Amniotic epithelial cell (primary cell): ENCODE data around the gene HTRA1.

Experiments used
- DNase-seq: peaks from one replicate; pipeline ENCODE4 v3.0.0-alpha.2; 2010; ENCODE audit warnings: low read depth

The HTRA1 gene

DNA sequence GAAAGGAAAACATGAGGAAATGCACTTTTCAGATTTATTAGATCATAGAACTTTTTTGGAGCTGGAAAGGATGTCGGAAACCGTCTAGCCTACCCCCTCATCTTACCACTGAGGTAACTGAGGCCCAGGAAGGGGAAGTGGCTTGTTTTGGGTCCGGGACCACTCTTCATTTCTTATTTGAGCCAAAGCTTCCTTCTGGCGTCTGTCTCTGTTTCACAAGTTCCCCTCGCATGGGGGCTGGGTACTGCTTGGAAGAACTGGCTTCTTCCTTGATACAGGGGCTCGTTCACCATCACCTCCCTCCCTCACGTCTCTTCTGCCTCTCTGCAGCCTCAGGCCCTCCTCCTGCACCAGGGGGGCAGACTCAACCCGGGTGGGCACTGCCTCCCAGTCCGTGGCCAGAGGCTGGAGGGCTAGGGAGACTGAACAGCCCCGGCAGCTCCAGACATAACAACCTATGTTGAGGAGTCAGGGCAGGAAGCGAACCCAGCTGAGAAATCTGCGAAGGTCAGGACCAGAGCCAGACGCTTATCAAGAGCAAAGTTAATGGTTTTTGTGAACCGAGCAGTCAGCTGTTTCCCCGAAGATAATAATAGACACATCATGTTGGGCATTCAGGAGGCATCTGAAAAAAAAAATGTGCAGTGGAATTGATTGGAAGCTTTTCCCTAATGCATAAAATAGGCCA is 12.9 kb downstream of the HTRA1 start:
- DNase-seq: peak; percentile 87

DNA sequence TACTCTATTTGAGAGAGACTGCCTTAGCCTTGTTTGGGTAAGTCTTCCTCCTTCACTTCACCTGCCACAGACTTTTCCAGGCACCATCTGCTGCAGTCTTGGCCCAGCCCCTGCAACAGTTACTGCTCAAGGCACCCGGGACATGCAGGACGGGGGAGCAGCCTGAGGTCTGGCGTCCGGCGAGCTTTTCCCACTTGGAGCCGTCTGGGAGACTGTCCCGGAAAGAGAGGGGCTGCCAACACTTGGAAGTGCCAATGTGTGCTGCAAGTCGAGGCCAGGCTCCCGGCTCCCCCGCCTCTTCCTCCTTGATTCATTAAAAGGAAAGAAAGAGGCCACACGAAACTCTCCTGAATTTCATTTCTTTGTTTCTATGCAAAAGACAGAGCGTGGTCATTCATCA is 13.7 kb downstream of the HTRA1 start:
- DNase-seq: no peak

DNA sequence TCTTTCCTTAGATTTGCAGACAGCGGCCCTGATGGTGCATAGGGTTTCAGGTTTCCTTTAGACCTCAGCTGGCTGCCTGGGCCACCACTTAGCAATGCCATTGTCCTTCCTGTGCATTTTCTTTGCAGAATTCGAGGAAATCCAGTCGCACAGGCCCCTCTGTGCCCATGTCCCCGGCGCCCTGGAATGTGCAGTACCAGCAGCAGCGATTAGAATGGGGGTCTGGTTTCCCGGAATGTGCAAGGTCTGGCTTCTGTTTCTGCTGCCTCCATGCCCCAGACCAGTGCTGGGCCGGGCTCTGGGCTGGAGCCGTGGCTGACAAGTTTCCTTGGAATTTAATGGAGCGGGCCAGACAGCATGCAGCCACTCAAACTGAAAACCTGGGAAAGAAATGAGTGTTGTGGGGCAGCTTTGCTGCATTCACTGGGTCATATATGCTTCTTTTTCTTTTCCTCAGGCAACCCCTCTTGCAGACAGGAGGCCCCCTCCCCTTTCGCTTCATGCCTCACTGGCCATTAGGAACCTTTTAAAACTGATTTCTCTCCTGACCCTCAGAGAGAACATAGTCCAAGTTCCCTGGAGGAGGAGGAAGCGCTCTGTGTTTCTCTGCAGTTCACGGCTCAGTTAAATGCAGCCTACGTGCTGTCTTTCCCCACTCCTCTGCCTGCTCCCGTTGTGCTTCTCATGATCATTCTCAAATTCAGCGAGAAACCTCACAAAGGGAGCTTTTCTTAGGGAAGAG is 14.4 kb downstream of the HTRA1 start:
- DNase-seq: no peak

DNA sequence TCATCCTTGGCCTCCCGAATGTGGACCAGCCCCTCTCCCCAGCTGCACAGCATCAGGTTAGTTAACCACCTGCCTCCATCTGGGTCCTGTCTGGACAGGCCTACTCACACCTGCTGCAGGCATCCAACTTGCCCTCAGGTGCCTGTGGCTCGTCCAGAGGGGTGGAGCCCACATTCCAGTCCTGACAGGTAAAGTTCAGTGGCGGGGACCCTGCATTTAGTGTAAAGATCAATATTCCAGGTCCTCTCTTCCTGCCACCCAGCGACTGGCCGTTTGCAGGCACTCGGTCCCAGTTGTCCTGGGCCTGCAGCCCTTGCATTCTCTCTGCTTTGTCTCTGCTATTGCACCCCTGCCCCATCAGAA is 15.0 kb downstream of the HTRA1 start:
- no peak for DNase-seq

DNA sequence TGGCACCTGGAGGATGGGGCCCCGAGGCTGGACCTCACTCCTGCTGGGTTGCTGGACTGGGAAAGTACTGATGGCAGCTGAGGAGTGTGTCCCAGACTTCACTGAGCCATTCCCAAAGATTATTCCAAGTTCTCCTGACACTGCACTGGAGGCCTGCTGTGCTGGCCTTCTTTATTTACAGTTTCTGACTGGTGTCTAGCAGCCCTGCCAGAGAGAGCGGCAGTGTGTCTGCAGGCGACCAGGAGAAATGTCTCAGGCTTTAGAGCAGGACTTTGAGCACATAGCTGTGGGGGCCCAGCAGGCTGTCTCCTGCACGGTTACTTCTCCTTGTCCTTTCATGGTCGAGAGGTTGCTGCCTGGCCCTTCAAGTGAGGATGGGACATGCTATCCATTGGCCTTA is 16.1 kb downstream of the HTRA1 start:
- no peak for DNase-seq

DNA sequence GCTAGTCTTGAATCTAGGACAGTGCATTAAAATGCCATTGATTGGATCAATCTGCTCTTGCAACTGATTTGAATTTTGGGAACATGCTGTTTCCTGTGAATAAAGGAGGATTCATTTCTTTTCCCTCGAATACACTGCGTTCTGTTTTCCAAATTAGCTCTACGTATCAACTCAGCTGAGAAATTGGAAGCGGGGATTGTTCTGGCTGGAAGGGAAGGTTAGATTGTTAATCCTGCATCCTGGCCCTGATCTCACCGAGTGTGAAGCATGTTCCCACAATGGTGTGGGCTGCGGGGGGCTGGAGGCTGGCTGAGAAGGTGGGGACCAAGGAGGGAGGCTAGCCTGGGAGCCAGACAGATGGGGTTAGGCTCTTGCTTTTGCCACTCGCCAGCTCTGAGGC is 17.6 kb downstream of the HTRA1 start:
- no peak for DNase-seq

DNA sequence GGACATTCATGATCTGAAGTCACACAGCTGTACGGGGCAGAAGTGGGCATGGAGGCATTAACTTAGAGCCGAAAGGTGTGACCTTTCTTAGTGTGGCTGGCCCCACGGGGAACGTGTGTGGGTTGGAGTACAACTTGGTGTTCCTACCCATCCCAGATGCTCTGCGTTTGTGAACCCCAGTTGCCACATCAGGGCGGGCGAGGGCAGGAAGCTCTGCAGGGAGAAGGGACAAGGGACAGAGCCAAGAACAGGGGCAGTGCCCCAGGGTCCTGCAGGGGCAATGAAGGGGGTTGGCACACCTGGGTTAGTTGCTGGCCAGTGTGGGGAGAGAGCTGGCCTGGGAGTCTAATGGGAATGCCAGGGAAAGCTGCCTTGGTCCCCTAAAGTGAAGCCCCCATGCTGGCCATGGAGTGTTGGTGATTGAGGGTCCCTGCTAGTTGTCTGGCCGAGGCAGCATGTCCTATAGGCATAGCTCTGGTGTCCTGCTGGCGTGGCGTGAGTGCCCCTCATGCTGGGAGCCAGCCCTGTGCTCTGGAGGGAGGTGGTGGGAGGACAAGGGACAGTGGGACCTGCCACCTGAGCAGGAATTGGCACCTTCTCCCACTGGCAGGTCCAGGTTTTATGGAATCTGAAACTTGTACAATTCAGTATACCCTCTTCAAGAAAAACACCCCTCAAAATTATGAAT is 18.9 kb downstream of the HTRA1 start:
- no peak for DNase-seq

DNA sequence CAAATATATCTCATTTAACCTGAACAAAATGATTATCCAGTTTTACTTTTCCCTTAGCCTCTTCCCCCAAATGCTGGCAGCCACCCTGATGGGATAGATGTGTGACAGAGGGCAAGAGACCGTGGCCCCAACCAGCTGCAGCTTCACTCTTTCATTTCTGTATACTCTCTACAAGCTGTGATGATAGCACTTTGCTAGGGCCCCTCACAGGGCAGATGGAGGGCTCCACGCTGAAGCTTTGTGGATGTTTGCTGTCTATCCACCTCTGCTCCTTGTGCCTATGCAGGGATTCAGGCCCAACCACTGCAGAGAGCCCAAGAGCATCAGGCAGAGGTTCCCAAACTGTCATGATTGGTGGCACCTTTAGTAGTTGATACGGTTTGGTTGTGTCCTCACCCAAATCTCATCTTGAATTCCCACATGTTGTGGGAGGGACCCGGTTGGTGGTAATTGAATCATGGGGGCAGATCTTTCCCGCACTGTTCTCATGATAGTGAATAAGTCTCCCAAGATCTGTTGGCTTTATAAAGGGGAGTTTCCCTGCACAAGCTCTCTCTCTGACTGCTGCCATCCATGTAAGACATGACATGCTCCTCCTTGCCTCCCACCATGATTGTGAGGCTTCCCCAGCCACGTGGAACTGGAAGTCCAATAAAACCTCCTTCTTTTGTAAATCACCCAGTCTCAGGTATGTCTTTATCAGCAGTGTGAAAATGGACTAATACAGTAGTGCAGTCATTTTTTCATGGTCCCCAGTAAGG is 20.1 kb downstream of the HTRA1 start:
- no peak for DNase-seq

DNA sequence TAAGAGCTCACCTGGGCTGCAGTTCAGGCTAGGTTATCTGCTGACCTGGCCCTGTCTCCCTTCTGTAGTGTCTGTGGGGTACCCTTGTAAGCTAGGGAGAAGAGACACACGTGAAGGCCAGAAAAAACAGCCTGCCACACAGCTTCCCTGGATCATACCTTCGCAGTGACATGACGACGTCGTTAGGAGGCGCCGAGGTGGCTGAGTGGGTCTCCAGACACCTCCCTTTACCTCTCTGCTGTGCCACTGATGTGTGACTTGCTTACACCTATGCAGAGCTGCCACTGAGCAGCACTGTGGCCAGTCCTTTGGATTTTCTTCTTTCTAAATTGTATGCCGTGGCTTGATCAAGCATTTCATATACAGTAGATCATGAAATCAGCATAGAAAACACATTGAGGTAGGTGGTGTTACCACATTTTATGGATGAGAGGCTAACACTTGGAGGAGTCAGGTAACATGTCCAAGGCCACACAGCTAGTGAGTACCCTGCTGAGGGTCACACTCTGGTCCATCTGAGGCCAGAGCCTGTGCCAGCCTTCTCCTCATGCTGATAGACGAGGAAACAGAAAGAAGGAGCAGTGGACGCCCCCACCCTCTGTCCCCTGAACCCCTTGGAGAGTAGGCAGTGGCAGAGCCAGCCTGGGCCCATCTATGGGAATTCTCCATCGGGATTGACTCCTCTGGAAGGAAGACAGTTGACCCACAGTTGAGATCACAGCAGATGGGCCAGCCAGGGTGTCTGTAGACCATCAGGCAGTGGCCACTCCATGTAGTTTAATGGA is 23.1 kb downstream of the HTRA1 start:
- no peak for DNase-seq

DNA sequence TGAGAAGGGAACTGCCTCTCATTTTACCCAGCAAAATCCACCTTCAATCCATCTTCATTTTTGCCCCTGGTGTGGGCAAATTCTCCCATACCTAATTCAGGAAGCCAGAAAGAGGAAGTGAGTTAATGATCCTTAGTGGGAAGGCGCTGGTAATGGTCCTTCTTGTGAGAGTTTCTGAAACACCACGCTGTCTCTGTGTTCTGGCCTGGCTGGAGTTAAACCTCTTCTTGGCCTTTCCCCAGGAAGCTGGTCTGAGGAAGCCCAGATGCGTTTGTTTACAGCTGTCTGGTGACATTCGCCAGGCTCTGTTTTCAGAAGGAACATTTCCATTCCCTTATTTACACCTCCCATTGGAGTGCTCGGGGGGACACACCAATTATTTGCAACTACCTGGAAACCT is 24.3 kb downstream of the HTRA1 start:
- DNase-seq: peak; percentile 88

DNA sequence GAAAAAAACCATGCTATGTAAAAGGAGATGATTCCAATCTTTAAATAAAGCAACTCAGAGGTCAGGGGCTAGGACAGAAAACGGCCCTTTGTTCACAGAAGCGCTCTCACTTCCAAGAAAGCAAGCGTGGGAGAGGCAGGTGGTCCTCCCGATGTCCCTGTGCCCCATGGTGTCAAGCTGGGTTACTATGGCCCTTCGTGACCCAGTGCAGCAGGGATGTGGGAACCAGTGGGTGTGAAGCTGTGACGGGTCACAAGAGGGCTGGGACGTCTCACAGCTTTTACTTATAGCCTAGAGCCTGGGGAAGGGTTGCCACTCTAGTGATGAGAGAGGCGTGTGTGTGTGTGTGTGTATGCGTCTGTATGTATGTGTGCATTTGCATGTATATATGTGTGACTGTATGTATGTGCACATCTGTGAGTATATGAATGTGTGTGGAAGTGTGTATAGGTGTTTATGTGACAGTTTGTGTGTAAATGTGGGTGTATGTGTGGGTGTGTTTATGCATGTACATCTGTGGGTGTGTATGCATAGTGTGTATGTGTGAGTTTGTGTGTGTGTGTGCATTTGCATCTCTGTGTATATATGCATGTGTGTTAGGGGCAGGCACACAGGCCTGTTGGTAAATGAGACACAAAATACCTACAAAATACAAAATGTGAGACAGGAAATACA is 25.2 kb downstream of the HTRA1 start:
- no peak for DNase-seq

DNA sequence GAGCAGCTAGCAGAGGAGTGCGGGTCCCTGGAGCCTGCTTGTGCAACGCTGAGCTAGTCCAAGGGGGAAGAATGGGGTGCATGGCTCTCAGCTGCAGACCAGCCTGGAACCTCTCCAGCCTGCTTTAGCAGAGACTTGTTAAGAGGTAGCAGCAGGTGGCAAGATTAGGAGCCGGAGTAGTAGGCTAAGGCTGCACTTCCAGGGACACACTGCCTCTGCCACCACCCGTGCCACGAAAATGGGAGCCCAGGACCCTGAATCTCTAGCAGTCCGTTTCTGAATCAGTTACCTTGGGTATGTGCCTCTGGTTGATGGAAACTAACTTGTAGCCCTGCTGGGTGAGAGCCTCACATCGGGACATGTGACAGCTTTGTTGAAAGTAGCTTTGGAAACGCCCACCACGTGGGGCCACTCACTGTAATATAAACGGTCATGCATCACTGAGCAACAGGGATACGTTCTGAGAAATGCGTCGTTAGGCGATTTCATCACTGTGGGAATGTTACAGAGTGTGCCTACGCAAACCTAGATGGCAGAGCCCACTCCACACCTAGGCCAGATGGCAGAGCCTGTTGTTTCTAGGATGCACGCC is 25.9 kb downstream of the HTRA1 start:
- DNase-seq: peak; percentile 77

DNA sequence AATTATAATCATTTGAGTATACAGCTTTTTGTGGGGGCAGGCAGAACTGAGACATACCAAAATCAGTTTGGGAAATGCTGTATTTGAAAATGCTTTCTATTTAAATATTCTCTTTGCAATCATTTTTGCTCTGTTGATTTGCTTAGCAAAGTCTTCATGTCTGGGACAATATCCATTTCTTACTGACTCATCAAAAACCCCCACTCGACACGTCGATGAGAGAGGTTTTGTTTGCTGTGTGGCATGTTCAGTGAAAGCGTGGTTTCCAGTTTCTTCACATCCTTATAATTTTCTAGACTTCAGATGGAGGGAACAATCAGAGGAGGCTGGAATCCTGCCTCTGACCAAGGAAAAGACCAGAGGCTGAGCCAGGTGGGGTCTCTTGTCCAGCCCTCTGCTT is 28.9 kb downstream of the HTRA1 start:
- peak; percentile 54 for DNase-seq

DNA sequence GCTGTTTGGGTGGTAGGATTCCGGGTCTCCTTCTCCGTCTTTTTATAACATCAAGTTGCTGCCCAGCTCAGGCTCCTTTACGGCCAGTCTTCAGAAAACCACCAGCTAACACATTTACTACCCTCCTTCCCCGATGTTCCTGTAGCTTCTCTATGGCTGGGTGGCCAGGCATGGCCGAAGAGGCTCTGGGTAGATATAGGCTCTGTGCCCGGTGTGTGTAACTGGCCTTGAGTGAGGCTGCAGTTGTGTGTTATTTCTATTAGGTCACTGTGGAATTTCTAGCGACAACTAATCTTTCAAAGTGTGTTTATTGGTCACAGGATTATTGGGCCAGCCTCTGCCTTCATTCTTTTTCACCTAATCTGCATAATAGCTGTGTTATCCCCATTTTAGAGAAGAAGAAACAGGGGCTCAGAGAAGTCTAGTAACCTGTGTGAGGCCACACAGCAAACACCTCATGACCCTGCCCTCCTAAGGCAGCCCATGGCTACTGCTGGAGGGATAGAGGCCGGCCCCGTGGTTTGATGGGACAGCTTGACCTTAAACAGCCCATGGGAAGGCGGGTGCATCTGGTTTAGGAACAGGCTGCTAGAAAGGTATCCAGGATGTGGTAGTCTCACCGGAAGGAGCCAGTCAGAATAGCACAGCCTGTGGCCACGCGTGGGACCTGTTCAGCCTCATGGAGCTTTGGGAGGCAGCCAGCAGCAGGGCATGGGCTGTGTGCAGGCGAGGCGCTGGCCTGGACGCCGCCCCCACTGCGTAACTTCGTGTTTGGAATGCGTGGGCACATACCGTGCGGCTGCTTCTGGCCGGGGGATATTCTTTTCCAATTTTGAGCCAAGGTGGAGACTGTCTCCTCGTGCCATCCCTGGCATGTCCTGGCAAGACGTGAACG is 29.7 kb downstream of the HTRA1 start:
- DNase-seq: peak; percentile 56

DNA sequence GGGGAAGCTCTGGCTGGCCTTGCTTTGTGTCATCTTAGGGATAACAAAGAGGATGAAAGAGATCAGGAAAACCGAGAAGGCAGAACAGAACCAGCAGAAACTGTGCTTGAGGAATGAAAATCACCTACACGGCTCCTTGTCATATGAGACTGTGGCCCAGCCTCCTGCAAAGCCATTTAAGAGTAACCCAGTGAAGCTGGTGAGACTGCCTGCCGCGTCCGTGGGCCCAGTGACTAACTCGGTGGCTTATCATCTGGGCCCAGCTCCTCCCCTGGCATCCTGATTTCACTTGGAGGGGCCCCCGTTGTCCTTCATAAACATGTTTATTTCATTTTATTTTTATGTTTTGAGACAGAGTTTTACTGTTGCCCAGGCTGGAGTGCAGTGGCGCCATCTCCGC is 30.7 kb downstream of the HTRA1 start:
- no peak for DNase-seq

DNA sequence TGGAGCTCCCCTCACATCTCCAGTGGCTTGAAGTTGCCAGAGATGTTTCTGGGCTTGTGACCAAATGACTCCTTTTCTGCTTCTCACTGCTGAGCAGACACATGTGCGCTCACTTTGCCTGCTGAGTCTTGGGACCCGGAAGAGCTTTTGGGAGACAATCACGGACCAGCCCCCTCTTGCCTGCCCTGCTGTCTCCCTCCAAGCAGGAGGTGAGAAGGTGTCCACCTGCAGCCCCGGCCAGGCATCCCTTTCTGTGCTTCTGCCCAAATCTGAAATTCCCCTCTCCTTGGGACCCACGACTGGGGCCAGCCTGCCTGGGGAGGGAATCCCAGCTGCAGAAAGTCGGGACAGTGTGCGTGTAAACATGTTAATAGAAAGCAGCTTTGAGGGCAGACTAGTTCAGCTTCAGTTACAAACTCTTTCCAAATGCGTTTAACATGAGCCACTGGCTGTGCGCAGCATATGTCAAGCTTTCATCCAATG is 31.7 kb downstream of the HTRA1 start:
- no peak for DNase-seq

DNA sequence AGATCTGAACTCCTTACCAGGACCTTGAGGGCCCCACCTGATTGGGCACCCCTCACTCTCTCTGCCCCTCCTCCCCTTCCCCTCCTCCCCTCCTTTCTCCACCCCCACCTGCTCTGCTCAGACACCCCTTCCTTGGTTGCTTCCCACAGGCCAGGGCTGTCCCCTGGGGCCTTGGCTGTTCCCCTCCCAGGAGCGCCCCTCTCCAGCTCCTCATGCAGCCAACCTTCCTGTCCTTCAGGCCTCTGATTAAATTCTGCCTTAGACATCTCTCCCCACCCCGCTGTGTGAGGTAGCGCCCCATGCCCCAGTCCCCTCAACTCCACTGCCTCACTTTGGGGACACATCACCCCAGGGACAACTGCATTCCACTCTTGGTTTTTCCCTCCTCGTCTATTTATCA is 32.4 kb downstream of the HTRA1 start:
- no peak for DNase-seq

DNA sequence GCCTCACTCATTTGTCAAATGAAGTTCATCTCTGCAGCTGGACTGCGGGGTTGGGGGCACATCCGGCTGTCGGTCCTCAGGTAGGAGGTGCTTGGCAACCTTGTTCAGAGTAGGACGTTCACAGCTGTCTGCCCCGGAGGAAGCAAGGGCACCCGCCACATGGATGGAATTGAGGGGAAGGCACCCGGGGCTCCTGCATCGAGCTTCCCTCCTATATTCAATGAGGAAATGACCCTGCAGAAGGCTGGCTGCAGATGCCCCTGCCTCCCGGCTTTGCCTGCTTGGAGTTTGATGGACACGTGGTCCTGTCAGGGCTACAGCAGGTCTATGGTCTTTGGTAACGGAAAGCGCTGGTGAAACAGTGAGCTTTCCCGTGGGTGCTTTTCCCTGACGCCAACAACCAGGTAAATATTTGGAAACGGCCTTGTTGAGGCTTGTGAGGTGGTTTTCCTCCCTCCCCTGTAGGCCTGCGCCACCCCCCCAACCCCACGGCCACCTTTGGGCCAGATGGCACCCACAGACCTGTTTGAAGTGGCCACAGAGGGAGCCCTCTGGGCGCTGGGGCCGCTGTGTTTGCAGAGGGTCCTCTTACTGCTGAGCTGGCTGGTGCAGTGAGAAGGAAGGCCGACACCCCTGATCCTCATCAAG is 32.9 kb downstream of the HTRA1 start:
- DNase-seq: no peak

DNA sequence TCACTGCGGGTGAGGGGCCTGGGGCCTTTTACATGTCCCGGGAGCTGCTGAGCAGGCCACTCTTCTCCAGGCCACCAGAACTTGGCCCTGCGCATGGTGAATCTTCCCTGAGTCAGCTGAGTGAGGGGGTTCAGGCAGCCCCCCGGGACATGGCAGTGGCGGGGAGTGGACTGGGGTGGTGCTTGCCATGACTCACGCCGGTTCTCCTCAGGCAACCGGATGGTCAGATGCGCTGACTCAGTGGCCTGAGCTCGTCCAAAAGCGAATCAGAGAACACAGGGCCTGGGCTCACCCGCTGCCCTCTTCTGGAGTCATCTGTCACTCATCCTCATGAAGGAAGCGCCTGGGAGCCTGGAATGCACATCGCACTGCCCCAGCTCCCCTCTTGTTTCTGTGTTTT is 33.5 kb downstream of the HTRA1 start:
- DNase-seq: peak; percentile 77
